Astrocyte (in vitro differentiated cells and primary cell): ENCODE measurements around the gene AOC1. TPM values are rescaled to one million over a fixed set of nuclear protein-coding genes. Genes with fewer than 3 reads are reported as not detected.

Experiments used
- DNase-seq: peaks from one replicate; pipeline ENCODE4 v3.0.0-alpha.2; 2010; ENCODE audit warnings: low read depth
- FAIRE-seq: peaks from 2 replicates; lab custom pipeline; 2011; peaks lifted over from hg19 to GRCh38; lab: Jason Lieb, UNC
- H2AFZ ChIP-seq: 2 replicates; pipeline ENCODE4 v1.6.0; 2012; ENCODE audit warnings: low read depth, low read length, inconsistent platforms
- H3K27ac ChIP-seq: 2 replicates; pipeline ENCODE4 v1.5.1; 2011; ENCODE audit warnings: low read depth, low read length, inconsistent platforms
- H3K27me3 ChIP-seq: 2 replicates; pipeline ENCODE4 v1.6.0; 2011; ENCODE audit warnings: low read length, inconsistent platforms; ENCODE audit not compliant: insufficient read depth
- H3K36me3 ChIP-seq: 2 replicates; pipeline ENCODE4 v1.5.1; 2011; ENCODE audit warnings: low read length, inconsistent platforms; ENCODE audit not compliant: insufficient read depth
- H3K4me1 ChIP-seq: 2 replicates; pipeline ENCODE4 v1.5.1; 2011; ENCODE audit warnings: low read length, inconsistent platforms; ENCODE audit not compliant: insufficient read depth
- H3K4me2 ChIP-seq: 2 replicates; pipeline ENCODE4 v1.6.0; 2012; ENCODE audit warnings: low read length, inconsistent platforms
- H3K4me3 ChIP-seq: 2 replicates; pipeline ENCODE4 v1.5.1; 2011; ENCODE audit warnings: low read depth, mild to moderate bottlenecking, low read length, inconsistent platforms; ENCODE audit not compliant: insufficient read depth
- H3K79me2 ChIP-seq: 2 replicates; pipeline ENCODE4 v1.6.0; 2012; ENCODE audit warnings: mild to moderate bottlenecking, low read length, inconsistent platforms; ENCODE audit not compliant: insufficient read depth
- H3K9ac ChIP-seq: 2 replicates; pipeline ENCODE4 v1.6.0; 2012; ENCODE audit warnings: mild to moderate bottlenecking, low read length, inconsistent platforms
- H3K9me3 ChIP-seq: 2 replicates; pipeline ENCODE4 v1.5.1; 2012; ENCODE audit warnings: low read depth, mild to moderate bottlenecking, low read length, inconsistent platforms; ENCODE audit not compliant: insufficient read depth
- H4K20me1 ChIP-seq: 2 replicates; pipeline ENCODE4 v1.6.0; 2012; ENCODE audit warnings: low read length, inconsistent platforms; ENCODE audit not compliant: insufficient read depth
- H3K27ac Mint-ChIP-seq: one replicate; pipeline ENCODE4 v1.8.0; 2021; ENCODE audit warnings: mild to moderate bottlenecking, mixed read lengths; ENCODE audit not compliant: unreplicated experiment
- H3K27me3 Mint-ChIP-seq: one replicate; pipeline ENCODE4 v1.8.0; 2021; ENCODE audit warnings: low read depth, mixed read lengths; ENCODE audit not compliant: unreplicated experiment
- H3K36me3 Mint-ChIP-seq: one replicate; pipeline ENCODE4 v1.8.0; 2021; ENCODE audit warnings: low read depth, mixed read lengths; ENCODE audit not compliant: unreplicated experiment
- H3K4me1 Mint-ChIP-seq: one replicate; pipeline ENCODE4 v1.8.0; 2021; ENCODE audit warnings: low read depth, mixed read lengths; ENCODE audit not compliant: unreplicated experiment
- H3K4me3 Mint-ChIP-seq: one replicate; pipeline ENCODE4 v1.8.0; 2021; ENCODE audit warnings: mild to moderate bottlenecking, moderate library complexity, mixed read lengths; ENCODE audit not compliant: unreplicated experiment
- H3K9me3 Mint-ChIP-seq: one replicate; pipeline ENCODE4 v1.8.0; 2021; ENCODE audit warnings: mild to moderate bottlenecking, mixed read lengths; ENCODE audit not compliant: unreplicated experiment
- CTCF ChIP-seq: IDR thresholded peaks from 2 replicates; pipeline ENCODE4 v1.5.1; 2011; ENCODE audit warnings: low read depth, mild to moderate bottlenecking, inconsistent platforms, low read length, moderate library complexity; ENCODE audit not compliant: insufficient read depth
- EZH2 ChIP-seq: IDR thresholded peaks from 2 replicates; pipeline ENCODE4 v1.6.1; 2012; ENCODE audit warnings: mild to moderate bottlenecking, low read length, inconsistent platforms; ENCODE audit not compliant: insufficient read depth
- total RNA-seq: library from RNA; stranded (reverse); gene quantifications from 2 replicates; pipeline ENCODE4 v1.2.1, GENCODE V29; 2021

The AOC1 gene
- total RNA-seq, 1 donor from 2014 or later = not detected

GRCh38 chr7:150904011-150904909, 51.9 kb downstream of the AOC1 start:
- H3K27me3 ChIP-seq = peaks cover 6% of the 10 kb centered on the region
- H3K4me2 ChIP-seq = peak overlapping the region; percentile 46
- peak overlapping the region; percentile 26 for H3K9ac ChIP-seq
- DNase-seq (no peak), FAIRE-seq (no peak)
- H3K27ac Mint-ChIP-seq = no peak overlapping the region
- H3K4me1 ChIP-seq = peaks cover 16% of the 10 kb centered on the region
- H3K36me3 Mint-ChIP-seq = peaks cover 3% of the 10 kb centered on the region
- no peaks in the 10 kb centered on the region for H3K9me3 ChIP-seq
- peaks cover 2% of the 10 kb centered on the region for H3K9me3 Mint-ChIP-seq
- no peak overlapping the region for H3K4me3 ChIP-seq
- no peak overlapping the region for H3K4me3 Mint-ChIP-seq
- no peaks in the 10 kb centered on the region for H3K36me3 ChIP-seq
- H3K27me3 Mint-ChIP-seq = peaks cover 34% of the 10 kb centered on the region
- H3K79me2 ChIP-seq = no peaks in the 10 kb centered on the region
- peaks cover 12% of the 10 kb centered on the region for H3K4me1 Mint-ChIP-seq
- TF ChIP-seq EZH2 (no peak), CTCF (no peak)
- H2AFZ ChIP-seq = no peak overlapping the region
- H4K20me1 ChIP-seq = no peaks in the 10 kb centered on the region
- H3K27ac ChIP-seq = peak overlapping the region; percentile 39

- Mint-ChIP-seq H3K27ac (no peak overlapping the region), H3K36me3 (no peaks in the 10 kb centered on the region), H3K27me3 (peaks cover 38% of the 10 kb centered on the region), H3K4me3 (no peak overlapping the region), H3K4me1 (no peaks in the 10 kb centered on the region), H3K9me3 (peaks cover 2% of the 10 kb centered on the region)
- Histone ChIP-seq H2AFZ (no peak overlapping the region), H3K36me3 (no peaks in the 10 kb centered on the region), H3K27me3 (peaks cover 12% of the 10 kb centered on the region), H4K20me1 (no peaks in the 10 kb centered on the region), H3K9ac (no peak overlapping the region), H3K4me1 (peaks cover 10% of the 10 kb centered on the region), H3K9me3 (no peaks in the 10 kb centered on the region), H3K79me2 (no peaks in the 10 kb centered on the region), H3K27ac (no peak overlapping the region), H3K4me3 (no peak overlapping the region), H3K4me2 (no peak overlapping the region)
- no peak for TF ChIP-seq CTCF
- TF ChIP-seq EZH2 = no peak
- no peak for FAIRE-seq
- no peak for DNase-seq
Observed at GRCh38 chr7:150908173-150908572, 55.9 kb downstream of the AOC1 start.
